Ishikawa (cell line): ENCODE data around the gene CNIH2.

Source experiments
- CEBPB ChIP-seq: IDR thresholded peaks from 2 replicates; pipeline ENCODE4 v1.6.1; 2012
- CREB1 ChIP-seq: IDR thresholded peaks from 2 replicates; pipeline ENCODE4 v1.6.1; 2012; ENCODE audit warnings: low read depth
- EGR1 ChIP-seq: IDR thresholded peaks from 2 replicates; pipeline ENCODE4 v1.6.1; 2012
- EP300 ChIP-seq: IDR thresholded peaks from 2 replicates; pipeline ENCODE4 v1.6.1; 2012; ENCODE audit warnings: borderline replicate concordance
- FOXM1 ChIP-seq: IDR thresholded peaks from 2 replicates; pipeline ENCODE4 v1.6.1; 2012; ENCODE audit warnings: low read depth, borderline replicate concordance
- NFIC ChIP-seq: IDR thresholded peaks from 2 replicates; pipeline ENCODE4 v1.6.1; 2012
- RAD21 ChIP-seq: IDR thresholded peaks from 2 replicates; pipeline ENCODE4 v1.6.1; 2012; ENCODE audit warnings: low read depth
- TAF1 ChIP-seq: IDR thresholded peaks from 2 replicates; pipeline ENCODE4 v1.6.1; 2012; ENCODE audit warnings: low read depth, mild to moderate bottlenecking
- TCF12 ChIP-seq: IDR thresholded peaks from 2 replicates; pipeline ENCODE4 v1.6.1; 2012; ENCODE audit warnings: low read depth
- TEAD4 ChIP-seq: IDR thresholded peaks from 2 replicates; pipeline ENCODE4 v1.6.1; 2012
- YY1 ChIP-seq: IDR thresholded peaks from 2 replicates; pipeline ENCODE4 v1.6.1; 2012; ENCODE audit warnings: low read depth
- ZBTB7A ChIP-seq: IDR thresholded peaks from 2 replicates; pipeline ENCODE4 v1.6.1; 2012; ENCODE audit warnings: low read depth
- TF ChIP-seq, protein P1 (sequence below): IDR thresholded peaks from 2 replicates; pipeline ENCODE4 v1.6.1; 2012
- TF ChIP-seq, protein P2 (sequence below): IDR thresholded peaks from 2 replicates; pipeline ENCODE4 v1.6.1; 2012
- TF ChIP-seq, protein P3 (sequence below): IDR thresholded peaks from 2 replicates; pipeline ENCODE4 v1.6.1; 2012; ENCODE audit warnings: low read depth, mild to moderate bottlenecking

Gene CNIH2

DNA sequence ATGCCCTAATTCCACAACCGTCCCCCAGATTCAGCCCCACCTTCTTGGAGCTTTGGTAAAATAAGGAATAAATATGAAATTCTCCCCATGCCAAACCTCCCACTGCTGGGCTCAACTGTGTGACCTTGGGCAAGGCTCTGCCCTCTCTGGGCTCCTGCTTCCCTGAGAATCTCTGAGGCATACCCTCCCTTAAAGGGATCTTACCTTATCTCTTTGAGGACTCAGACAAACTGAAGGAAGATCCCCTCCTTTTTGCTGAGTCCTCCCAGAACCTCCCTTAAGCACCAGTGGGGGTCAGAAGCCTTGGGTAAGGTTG is 36.2 kb downstream of the CNIH2 start:
- TF ChIP-seq TEAD4 (no peak), NFIC (no peak), CREB1 (no peak), ZBTB7A (no peak), TCF12 (no peak), YY1 (no peak), TAF1 (no peak), FOXM1 (no peak), CEBPB (no peak), EGR1 (no peak), RAD21 (no peak), EP300 (no peak)
- TF ChIP-seq, protein P1, sequence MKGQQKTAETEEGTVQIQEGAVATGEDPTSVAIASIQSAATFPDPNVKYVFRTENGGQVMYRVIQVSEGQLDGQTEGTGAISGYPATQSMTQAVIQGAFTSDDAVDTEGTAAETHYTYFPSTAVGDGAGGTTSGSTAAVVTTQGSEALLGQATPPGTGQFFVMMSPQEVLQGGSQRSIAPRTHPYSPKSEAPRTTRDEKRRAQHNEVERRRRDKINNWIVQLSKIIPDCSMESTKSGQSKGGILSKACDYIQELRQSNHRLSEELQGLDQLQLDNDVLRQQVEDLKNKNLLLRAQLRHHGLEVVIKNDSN: no peak
- TF ChIP-seq, protein P2, sequence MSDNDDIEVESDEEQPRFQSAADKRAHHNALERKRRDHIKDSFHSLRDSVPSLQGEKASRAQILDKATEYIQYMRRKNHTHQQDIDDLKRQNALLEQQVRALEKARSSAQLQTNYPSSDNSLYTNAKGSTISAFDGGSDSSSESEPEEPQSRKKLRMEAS: no peak
- TF ChIP-seq, protein P3, sequence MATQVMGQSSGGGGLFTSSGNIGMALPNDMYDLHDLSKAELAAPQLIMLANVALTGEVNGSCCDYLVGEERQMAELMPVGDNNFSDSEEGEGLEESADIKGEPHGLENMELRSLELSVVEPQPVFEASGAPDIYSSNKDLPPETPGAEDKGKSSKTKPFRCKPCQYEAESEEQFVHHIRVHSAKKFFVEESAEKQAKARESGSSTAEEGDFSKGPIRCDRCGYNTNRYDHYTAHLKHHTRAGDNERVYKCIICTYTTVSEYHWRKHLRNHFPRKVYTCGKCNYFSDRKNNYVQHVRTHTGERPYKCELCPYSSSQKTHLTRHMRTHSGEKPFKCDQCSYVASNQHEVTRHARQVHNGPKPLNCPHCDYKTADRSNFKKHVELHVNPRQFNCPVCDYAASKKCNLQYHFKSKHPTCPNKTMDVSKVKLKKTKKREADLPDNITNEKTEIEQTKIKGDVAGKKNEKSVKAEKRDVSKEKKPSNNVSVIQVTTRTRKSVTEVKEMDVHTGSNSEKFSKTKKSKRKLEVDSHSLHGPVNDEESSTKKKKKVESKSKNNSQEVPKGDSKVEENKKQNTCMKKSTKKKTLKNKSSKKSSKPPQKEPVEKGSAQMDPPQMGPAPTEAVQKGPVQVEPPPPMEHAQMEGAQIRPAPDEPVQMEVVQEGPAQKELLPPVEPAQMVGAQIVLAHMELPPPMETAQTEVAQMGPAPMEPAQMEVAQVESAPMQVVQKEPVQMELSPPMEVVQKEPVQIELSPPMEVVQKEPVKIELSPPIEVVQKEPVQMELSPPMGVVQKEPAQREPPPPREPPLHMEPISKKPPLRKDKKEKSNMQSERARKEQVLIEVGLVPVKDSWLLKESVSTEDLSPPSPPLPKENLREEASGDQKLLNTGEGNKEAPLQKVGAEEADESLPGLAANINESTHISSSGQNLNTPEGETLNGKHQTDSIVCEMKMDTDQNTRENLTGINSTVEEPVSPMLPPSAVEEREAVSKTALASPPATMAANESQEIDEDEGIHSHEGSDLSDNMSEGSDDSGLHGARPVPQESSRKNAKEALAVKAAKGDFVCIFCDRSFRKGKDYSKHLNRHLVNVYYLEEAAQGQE: no peak

DNA sequence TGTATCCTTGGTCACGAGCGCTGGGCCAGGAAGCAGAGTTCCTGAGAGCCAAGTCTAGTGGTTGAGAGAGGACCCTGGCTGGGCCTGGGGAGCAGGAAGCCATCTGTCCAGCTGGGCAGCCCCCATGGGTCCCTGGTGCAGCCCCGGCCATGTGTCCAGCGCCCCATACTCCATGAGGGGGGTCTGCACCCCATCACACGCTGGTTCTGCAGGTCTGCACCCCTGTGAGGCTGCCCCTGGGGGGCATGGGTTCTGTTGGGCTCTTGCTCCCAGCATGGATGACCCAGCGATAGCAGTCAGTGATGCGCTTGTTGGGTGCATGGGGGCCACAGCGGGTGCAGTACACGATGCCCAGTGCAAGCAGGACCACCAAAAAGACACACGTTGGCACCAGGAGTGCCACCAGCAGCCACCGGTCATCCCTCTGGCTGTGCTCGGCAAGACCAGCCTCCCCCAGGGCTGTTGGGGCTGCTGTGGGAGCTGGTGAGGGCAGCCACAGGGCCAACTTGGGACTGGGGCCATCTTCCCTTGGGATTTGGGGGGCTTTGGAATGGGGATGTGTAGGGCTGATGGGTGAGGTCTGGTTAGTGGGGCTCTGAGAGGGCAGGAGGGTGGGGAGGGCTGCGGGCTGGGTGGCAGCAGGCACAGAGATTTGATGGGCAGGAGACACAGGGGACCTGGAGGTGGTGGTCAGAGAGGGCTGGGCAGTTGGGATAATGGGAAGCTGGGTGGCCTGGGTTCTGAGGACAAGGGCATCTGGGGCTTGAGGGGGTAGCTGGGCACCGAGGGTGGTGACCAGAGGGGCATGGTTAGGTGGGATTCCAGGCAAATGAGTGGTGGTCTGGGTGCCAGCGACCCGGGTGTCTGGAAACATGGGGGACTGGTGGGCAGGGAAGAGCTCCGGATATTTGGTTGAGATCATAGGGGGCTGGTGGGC is 36.9 kb downstream of the CNIH2 start:
- TF ChIP-seq TEAD4 (no peak), FOXM1 (no peak), CREB1 (no peak), ZBTB7A (no peak), RAD21 (no peak), EP300 (no peak), YY1 (no peak), NFIC (no peak), TAF1 (no peak), CEBPB (no peak), TCF12 (no peak)
- TF ChIP-seq, protein P2: no peak
- TF ChIP-seq, protein P1: no peak

DNA sequence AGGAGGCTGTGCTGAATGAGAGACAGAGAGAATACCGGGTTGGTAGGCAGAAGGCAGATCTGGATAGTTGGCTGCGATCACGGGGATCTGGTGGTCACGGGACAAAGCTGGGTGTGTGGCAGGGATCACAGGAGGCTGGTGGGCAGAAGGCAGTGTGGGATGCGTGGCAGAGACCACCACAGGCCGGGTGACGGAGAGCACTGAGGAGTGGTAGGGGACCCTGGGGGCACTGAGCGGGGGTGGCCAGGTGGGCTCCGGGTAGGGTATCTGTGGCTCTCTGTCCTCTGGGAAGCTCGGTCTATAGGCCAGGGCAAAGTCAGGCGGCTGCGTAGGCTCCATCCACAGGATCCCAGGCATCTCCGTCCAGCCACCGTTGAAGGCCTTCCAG is 37.5 kb downstream of the CNIH2 start:
- no peak for TF ChIP-seq NFIC
- TF ChIP-seq TAF1: no peak
- no peak for TF ChIP-seq CEBPB
- no peak for TF ChIP-seq RAD21
- TF ChIP-seq ZBTB7A: no peak
- no peak for TF ChIP-seq EGR1
- TF ChIP-seq, protein P2: no peak
- TF ChIP-seq YY1: no peak
- no peak for TF ChIP-seq CREB1
- no peak for TF ChIP-seq TCF12
- TF ChIP-seq, protein P3: no peak
- no peak for TF ChIP-seq FOXM1
- no peak for TF ChIP-seq EP300
- no peak for TF ChIP-seq TEAD4
- TF ChIP-seq, protein P1: no peak

DNA sequence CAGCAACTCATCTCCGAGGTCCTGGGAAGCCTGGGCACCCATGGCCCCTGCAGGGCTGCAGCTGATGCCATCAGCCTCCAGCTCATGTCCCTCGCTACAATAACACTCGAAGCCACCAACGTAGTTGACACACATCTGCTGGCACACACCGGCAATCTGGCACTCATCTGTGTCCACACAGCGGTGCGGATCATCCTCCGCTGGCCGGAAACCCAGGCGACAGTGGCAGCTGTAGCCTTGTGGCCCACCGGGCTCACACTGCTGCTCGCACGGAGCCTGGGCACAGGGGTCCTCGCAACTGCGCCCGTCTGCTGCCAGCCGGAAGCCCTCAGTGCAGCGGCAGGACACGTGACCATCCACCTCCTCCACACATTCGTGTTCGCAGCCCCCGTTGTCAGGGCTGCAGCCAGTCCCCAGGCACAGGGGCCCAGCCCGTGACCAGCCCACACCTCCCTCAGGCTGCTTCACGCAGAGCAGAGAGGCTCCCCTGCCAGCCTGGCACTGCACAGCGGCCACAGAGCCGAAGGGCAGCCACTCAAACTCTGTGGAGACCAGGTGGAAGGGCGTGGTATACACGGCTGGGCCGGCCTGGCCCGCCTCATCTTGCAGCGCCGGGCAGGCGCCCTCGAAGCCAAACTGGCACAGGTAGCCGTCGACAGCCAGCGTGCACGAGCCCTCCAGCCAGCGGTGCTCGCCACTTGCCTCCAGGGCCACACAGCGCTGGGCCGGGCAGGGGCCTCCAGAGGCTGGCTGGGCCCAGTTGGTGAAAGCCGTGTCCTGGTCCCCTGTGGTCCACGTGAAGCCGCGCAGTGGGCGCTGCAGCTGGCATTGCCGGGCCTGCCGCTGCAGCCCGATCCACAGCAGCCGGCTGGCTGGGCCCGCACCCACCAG is 38.2 kb downstream of the CNIH2 start:
- no peak for TF ChIP-seq TEAD4
- no peak for TF ChIP-seq FOXM1
- no peak for TF ChIP-seq EGR1
- TF ChIP-seq TAF1: no peak
- no peak for TF ChIP-seq EP300
